NCI-H510A treated with DMSO at 0.1 percent for 48 hours (cell line): ENCODE measurements around the gene GREM2.

Source experiments
- DNase-seq: peaks from one replicate; lab custom pipeline; 2025; lab: John Stamatoyannopoulos, UW

The GREM2 gene

DNA sequence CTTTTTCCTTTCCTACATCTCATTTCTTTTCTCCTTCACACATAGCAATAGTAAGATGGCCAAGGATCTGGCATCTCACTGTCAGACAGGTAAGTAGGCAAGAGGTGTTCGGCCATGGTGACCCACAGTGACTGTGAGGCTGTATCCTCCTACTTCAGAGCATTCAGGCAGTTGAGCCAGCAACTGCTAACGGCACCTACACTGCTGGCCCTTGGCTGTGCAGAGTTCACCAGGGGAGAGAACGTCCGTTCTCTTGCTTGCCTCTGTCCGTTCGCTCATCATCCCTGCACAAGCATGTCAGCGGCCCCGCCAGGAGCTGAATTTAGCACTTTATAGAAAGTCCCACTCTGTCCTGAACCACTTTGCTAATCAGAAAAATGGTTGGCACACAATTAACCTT lies 113.6 kb downstream of the GREM2 start:
- DNase-seq = no peak

DNA sequence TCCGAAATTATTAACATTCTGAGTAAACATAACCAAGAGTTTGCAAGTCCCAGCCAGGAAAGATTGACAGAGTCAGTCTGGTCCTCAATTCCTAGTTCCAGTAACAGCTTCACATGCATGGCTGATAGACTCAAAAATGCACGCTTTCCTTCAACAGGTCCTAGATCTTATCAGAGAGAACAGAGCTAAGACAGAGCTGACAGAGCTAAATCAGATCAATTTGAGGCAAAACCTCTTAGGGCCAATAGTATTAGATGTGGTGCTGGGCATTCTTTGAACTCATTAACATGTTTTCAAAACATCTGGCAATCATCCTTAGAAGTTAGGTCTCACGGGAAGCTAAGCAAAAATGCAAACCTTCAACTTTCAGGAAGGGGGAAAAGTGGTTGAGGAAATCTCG lies 114.0 kb downstream of the GREM2 start:
- DNase-seq = no peak

DNA sequence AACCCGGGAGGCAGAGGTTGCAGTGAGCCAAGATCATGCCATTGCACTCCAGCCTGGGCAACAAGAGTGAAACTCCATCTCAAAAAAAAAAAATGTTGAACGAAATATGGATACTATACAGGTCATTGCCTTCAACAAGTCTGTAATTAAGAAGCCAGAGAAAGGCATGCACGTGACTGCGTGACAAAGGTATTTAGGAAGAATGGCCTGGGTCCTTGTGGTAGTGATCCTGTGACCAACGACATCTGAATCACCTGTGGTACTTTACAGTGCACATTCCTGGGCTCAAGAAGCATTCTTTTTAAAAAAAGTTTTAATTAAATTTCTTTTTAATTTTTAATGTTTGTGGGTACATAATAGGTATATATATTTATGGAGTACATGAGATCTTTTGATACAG lies 115.0 kb downstream of the GREM2 start:
- DNase-seq = no peak

DNA sequence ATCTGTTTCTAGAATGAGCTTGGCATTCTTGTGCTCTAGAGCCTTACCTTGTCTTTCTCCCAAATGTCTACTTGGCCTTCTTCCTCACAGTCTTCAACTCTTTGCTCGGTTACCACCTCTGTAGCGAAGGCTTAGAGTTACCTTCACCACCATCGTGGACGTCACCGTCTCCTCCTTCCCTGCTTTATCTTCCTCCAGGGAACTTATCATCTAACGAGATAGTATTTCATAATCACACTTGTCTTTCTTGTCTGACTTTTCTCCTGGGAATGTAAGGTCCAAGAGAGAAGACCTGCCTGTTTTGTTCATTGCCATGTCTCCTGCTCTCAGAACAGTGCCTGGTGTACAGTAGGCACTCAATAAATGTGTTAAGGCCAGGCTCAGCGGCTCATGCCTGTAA lies 115.6 kb downstream of the GREM2 start:
- no peak for DNase-seq

DNA sequence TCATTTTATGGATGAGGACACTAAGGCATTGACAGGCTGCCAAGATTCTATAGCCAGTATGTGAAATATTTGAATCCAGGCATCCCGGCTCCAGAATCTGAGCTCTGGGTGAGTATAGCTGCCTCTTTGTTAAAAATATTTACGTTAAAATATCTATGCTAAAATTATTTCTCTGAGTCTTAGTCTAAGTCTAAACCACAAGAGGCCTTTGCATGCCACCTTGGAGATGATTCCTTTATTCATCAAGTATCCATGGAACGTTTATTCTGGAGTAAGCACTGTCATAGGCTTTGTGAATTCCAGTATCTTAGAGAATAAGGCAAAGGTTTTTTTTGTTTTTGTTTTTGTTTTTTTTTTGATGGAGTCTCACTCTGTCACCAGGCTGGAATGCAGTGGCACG lies 116.4 kb downstream of the GREM2 start:
- DNase-seq = no peak

DNA sequence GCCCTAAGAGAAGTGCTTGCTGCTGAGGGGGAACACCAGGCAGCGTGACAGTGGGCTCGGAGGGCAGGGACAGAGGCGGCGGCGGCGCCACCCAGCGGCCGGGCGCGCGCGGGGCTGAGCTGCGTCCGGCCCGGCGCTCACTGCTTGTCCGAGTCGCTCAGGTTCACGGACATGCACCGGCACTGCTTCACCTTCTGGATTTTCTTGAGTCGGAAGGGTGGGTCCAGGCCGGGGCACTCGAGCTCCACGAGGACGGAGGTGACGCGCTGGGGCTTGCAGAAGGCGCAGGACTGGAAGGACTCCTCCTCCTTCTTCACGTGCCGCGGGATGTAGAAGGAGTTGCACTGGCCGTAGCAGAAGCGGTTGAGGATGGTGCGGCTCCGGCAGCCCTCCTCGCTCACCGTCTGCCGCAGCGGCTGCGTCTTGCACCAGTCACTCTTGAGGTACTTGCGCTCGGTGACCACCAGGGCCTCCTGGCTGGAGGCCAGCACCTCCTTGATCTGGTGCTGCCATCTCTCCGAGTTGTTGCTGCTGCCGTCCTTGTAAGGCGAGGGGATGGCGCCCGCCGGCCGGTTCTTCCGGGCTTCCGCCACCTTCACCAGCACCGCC lies 119.0 kb downstream of the GREM2 start:
- no peak for DNase-seq

DNA sequence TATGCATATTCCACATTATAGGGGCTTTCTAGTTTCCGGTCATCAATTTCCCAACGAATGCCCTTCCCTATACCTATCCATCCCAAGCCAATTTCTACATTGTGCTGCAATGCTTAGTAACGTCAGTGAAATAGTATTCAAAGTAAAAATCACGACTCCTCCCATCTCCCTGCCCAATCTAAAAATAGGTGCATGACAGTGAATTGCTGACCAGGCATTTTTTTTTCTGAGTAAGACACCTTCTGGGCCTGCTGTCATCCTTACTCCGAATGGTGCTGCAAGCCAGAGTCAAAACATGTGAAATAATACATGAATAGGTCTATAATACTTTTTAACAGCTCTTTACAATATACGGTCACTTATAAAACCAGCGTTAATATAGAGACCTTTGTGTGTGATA lies 120.2 kb downstream of the GREM2 start:
- no peak for DNase-seq

DNA sequence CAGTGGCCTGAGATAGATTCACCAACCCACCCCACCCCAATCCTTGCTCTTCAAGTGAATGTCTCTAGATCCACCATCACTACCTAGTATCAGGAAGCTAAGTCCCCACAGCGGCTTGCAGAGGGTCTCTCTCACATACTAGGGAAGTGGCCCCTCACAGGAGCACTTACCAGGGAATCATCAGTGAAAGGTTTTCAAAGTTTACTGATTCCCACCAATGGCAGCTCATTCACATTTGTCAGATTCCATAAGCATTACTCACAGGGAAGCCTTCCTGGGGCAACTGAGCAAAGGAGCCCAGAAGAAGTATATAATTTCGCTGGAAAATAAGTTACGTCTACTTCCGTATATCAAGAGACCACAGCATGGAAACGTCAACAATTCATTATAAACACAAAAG lies 120.8 kb downstream of the GREM2 start:
- no peak for DNase-seq

DNA sequence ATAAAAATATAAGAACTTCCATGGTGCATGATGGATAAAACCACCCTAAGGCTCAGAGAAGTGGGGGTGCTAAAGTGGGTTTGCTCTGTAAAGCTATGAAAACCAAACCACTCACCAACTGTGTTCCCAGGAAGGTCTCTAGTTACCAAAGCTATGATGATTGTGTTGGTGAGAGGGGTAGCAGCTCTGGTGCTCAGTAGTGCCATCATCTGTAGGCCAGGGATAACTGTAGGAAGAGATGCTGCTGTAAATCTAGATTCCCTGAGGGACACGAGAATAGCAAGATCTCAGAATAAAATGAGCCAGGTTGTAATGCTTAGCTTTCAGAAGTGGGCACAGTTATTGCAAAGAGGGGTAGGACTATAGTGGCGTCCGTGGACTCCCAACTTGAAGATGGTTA lies 124.5 kb downstream of the GREM2 start:
- DNase-seq = no peak

DNA sequence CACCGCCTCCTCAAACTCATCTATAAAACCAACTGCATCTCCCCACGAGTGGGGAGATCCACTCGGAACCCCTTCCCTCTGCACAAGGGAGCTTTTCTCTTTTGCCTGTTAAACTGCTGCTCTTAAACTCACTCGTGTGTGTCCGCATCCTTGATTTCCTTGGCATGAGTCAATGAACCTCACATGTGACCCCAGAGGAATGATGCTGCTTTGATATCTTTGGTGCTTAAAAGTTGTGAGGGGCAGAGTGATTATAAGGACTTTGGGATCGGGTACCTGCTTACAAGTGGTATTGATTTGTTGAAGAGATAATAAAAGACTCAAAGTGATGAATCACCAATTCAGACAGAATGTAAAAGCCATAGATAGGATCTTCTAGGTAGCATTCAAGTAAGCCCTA lies 125.3 kb downstream of the GREM2 start:
- no peak for DNase-seq

DNA sequence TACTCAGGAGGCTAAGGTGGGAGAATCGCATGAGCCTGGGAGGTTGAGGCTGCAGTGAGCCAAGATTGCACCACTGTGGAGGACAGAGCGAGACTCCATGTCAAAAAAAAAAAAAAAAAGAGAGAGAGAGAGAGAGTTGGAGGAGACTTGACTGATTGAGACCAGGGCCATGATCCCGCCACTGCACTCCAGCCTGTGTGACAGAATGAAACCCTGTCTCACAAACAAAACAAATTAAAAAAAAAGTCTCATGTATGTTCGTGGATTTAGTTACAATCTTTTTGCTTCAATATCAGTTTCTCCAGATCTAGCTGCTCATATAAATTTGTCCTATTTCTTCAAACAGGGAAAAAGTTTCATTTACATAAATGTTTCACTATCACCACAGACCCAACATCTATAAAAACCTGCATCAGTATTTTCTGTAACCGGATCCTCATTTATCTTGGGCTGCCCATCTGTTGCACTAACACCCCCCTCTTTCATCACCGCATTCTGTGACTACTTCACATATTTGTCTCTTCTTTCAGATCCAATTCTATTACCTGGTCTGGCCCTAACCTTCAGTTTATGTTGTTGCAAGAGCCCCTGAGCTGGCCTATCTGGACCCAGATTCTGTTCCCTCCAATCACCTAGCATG lies 127.0 kb downstream of the GREM2 start:
- DNase-seq = no peak

DNA sequence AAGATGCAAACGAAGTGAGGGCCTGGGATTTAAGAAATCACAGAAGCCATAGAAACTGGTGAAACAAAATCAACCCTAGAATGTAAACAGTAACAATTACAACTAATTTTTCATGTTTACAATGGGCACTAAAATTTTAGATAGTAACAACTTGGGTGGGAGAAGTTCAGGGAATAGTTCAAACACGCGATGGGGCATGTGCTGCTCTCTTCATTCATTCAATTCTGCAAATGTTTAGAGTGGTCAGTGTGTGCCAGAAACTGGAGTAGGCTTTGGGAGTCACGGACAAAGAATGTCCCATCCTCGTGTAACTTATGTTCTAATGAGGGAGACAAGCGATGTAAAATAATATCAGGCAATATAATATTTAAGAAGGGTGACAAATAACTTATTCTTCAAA lies 133.4 kb downstream of the GREM2 start:
- no peak for DNase-seq

DNA sequence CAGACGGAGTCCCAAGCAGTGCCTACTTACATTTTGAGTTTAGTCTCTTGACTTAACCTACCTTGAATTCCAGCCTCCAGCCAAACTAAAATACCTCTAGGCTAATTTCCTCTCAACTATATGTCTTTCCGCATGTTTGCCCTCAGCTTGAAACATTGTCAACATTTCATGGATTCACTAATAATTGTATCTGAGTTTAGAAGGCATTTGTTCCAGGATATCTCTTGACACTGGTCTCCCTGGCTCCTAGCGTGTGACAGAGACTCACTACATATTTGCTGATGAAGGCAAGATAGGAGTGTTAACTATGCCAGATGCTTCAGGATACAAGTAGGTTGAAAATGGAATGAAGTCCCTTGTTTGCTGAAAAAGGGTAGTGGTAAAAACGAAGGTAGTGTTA lies 136.1 kb downstream of the GREM2 start:
- no peak for DNase-seq

DNA sequence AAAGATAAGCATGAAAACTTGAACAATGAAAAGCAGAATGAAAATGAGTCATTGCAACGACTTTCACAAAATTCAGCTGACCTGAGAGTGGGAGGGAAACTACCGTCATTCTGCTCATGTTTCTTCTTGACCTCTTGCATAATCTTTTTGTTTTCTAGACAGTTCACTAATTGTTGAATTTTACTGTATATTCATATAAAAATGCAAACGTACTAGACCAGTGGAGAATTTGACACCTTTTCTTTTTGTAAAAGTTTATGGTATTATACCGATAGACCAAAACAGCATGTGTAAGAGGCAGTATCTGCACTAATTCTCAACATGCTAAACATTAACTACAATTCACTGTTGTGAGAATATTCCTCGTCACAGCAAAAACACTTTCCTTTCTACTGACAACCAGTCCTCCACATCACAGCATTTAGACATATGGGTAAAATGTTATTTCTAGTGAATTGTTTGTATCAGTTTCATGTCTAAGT lies 137.8 kb downstream of the GREM2 start:
- DNase-seq = no peak

DNA sequence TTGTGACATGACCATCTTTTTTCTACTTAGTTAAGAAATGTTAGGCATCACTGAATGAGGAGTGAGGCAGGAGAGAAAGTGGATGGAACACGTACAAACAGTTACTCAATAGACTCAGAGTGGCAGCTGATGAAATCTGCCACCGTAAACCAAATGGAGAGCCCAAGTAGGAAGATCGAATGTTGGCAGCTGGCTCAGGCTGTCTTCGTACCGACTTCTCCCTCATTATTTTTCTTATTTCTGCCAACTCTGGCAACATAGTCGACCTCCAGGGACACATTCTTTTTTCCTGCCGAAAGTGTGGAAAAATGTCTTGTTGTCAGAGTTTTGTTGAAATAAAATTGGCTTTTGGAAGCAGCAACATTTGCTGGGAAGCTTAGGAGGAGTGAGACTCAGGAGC lies 143.3 kb downstream of the GREM2 start:
- no peak for DNase-seq

DNA sequence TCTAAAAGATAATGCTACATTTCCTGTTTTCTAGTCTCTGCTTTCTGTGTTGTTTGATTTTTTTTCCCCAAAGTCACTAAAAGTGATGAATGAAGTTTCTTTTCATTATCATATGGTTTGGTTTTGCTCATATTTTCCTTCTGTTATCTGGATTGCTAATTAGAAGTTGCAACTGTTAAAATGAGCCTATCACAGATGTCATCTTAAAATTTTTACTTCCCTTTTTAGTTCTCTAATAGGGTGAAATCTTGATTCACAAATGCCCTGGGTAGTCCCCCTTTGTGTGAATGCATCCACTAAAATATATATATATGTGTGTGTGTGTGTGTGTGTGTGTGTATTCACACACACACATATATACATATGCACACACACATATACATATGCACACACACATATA lies 144.1 kb downstream of the GREM2 start:
- DNase-seq = no peak

DNA sequence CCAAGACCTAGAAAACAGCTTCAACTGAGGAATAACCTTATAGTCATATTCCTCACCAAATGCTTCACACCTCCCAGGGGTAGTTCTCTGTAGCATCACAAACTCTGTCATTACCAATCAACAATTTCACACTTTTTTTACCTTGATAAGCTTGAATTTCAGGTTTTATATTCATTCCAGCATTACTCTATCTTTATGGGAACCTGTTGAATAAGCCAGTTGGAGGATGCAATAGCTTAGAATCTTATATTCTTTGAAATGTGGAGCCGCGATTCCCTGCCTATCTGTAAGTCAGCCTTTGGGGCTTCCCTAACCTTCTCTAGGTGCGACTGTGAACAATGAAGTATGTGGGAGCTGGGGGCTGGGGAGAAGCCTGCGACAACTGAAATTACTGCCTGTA lies 145.4 kb downstream of the GREM2 start:
- no peak for DNase-seq

DNA sequence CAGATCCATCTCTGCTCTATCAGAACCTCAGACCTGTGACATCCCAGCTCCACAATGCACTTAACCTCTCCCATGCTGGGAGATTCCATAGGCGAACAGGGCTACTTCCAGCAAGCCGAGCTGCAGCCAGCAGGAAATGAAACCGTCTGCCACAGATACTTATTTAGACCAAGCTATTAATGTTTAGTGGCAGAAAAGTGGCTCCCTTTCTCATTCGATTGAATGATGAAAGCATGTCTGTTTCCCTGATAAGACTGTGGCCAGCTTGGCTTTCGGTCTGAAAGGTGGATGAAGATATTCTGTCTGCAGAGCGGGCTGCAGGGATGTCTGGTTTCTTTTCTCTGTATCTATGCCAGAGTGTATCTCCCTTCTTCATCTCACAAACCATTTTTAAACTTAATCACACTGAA lies 146.4 kb downstream of the GREM2 start:
- DNase-seq = no peak

DNA sequence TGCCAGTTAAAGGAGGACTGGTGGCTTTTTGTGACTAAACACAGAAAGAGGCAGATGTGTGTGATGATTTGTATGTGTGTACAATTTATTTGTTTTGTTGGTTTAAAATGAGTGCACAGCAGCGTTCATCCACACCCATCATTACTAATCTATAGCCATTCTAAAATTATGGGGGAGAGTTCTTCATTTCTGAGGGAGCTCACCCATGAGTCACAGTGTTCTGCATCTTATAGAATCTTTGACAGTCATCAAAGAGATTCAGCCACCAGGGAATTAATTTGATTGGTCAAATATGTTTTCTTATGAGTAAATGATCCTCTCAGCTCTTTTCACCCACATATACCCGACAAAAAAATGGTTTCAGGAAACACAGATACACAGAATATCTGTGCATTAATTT lies 147.9 kb downstream of the GREM2 start:
- no peak for DNase-seq

DNA sequence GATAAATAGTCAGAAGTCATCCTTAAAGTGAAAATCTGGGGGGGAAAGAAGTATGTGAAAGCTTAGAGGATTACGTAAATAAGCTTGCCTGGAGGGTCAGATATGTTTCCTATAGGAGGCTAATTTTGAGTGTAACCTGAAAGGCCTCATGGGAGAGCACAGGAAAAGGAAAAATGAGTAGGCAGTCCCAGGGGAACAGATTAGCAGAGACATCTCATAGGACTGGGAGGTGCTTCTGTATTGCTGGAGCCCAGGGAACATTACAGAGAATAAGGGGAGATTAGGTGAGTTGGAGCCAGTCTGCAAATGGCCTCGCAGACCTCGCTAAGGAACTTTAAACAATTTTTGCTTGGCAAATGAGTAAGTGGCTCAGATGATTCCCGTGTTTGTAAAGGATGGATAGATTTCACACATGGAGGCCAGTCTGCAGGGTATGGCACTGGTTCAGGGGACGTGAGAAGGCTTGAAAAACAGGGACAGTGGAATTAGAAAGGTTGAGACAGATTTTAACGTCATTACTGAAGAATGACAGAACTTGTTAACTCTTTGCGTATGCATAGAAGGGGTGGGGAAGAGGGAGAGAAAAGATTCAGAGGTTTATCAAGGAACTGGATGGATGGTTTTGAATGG lies 149.1 kb downstream of the GREM2 start:
- no peak for DNase-seq

DNA sequence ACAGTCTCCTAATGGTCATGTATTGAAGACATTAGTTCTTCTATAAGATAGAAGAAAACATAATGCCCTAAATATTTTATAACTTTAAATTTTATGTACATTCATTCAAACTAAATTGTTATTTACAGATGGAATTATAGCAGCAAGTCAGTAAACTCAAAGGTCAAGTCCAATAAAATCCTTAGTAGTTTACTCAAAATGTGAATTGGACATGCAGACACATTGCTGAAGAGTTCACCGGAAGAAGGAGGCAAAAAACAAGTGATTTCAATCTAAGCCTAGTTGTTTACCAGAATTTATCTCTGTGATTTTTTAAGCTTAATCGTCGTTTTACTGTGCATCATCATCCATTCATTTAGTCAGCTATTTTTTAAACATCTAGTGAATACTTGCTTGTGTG lies 149.7 kb downstream of the GREM2 start:
- DNase-seq = no peak

DNA sequence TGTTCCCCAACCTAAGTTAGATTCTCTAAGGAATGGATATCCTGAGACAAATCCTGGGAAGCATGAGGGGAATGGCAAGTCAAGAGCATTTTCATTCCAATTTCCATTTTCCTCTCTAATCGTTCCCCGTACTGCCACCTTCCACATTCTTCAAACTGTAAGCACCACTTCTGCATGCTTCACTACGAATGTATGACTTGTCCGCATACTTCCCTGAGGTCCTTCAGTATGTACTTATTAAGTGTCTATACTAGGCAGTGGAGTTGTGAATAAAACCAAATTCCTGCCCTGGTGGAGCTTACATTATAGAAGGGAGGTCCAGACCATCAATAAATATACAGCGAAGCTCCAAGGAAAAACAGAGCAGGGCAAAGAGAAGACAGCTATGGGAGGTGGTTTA lies 154.8 kb downstream of the GREM2 start:
- no peak for DNase-seq

DNA sequence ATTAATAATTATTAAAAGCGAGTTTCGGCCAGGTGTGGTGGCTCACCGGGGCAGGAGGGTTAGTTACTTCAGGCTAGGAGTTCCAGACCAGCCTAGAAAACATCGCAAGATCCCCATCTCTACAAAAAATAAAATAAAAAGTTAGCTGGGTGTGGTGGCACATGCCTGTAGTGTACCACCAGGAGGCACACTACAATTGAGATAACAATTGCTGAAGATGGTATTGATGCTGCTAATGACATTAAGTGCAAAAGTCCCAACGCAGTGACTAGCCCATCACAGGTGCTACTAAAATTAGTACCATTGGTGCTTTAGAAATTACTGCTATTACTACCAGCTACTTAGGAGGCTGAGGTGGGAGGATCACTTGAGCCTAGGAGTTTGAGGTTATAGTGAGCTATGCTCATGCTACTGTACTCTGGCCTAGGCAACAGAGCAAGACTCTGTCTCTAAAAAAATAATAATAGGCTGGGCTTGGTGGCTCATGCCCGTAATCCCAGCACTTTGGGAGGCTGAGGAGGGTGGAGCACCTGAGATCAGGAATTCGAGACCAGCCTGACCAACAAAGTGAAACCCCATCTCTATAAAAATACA lies 156.6 kb downstream of the GREM2 start:
- no peak for DNase-seq
